Muscle of leg (tissue), 11 donors: ENCODE measurements around the gene SLC2A6. TPM values are rescaled to one million over a fixed set of nuclear protein-coding genes. Genes with fewer than 3 reads are reported as not detected.

Source experiments
- DNase-seq: peaks from one replicate; pipeline ENCODE4 v3.0.0; 2013
- H3K27ac ChIP-seq: one replicate; pipeline ENCODE4 v1.5.1; 2013; ENCODE audit warnings: mild to moderate bottlenecking, low read length, control low read depth
- H3K27me3 ChIP-seq: one replicate; pipeline ENCODE4 v1.6.1; 2013; ENCODE audit warnings: low read length; ENCODE audit not compliant: control insufficient read depth, insufficient read depth
- H3K36me3 ChIP-seq: one replicate; pipeline ENCODE4 v1.6.1; 2013; ENCODE audit warnings: low read length; ENCODE audit not compliant: control insufficient read depth, insufficient read depth
- H3K4me1 ChIP-seq: one replicate; pipeline ENCODE4 v1.6.1; 2013; ENCODE audit warnings: low read length; ENCODE audit not compliant: control insufficient read depth, insufficient read depth
- H3K4me3 ChIP-seq: one replicate; pipeline ENCODE4 v1.5.1; 2013; ENCODE audit warnings: low read length, control low read depth
- H3K9me3 ChIP-seq: replicated peaks from 2 replicates; pipeline ENCODE4 v1.6.1; 2013; ENCODE audit warnings: low read depth, low read length; ENCODE audit not compliant: control insufficient read depth
- WGBS: methylation state at CpG from one replicate; pipeline ENCODE4 v1.1.5; 2013; ENCODE audit warnings: missing lambda C conversion rate; ENCODE audit not compliant: insufficient coverage; 5-methylcytosine and 5-hydroxymethylcytosine counted together
- polyA plus RNA-seq, 8 donors: library from polyadenylated mRNA; unstranded; fragments of 120-200 nt; gene quantifications; one replicate each; pipeline versions ENCODE4 v1.2.1 to v1.2.3, GENCODE V29; 2013; ENCODE audit warnings: inconsistent platforms in 1 of 8, low replicate concordance in 1 of 8; ENCODE audit not compliant: insufficient read length in 8 of 8, insufficient read depth in 1 of 8
- total RNA-seq: library from RNA; stranded (reverse); fragments of 120-200 nt; gene quantifications from one replicate; pipeline ENCODE4 v1.2.4, GENCODE V29; 2013

SLC2A6 gene
- total and polyA plus RNA-seq, 9 donors: 0.44 to 2.1 (median 1.4) TPM

GRCh38 chr9:133515615-133516255, 36.8 kb upstream of the SLC2A6 start:
- H3K4me3 ChIP-seq: no peak overlapping the region
- H3K27me3 ChIP-seq: no peaks in the 10 kb centered on the region
- 81% methylated on average over 10 of the region's 17 CpGs for WGBS
- no peaks in the 10 kb centered on the region for H3K9me3 ChIP-seq
- H3K4me1 ChIP-seq: peaks cover 40% of the 10 kb centered on the region
- H3K36me3 ChIP-seq: peaks cover 2% of the 10 kb centered on the region
- H3K27ac ChIP-seq: no peak overlapping the region
- DNase-seq: no peak

GRCh38 chr9:133515240-133515610, 36.3 kb upstream of the SLC2A6 start:
- H3K27ac ChIP-seq: no peak overlapping the region
- peaks cover 2% of the 10 kb centered on the region for H3K36me3 ChIP-seq
- no peak overlapping the region for H3K4me3 ChIP-seq
- peaks cover 2% of the 10 kb centered on the region for H3K27me3 ChIP-seq
- WGBS: 94% methylated on average over 10 of the region's 10 CpGs
- H3K9me3 ChIP-seq: no peaks in the 10 kb centered on the region
- no peak for DNase-seq
- peaks cover 43% of the 10 kb centered on the region for H3K4me1 ChIP-seq

GRCh38 chr9:133514460-133515239, 35.8 kb upstream of the SLC2A6 start:
- peaks cover 2% of the 10 kb centered on the region for H3K36me3 ChIP-seq
- H3K27me3 ChIP-seq: peaks cover 2% of the 10 kb centered on the region
- peak; percentile 78 for DNase-seq
- no peak overlapping the region for H3K4me3 ChIP-seq
- no peak overlapping the region for H3K27ac ChIP-seq
- no peaks in the 10 kb centered on the region for H3K9me3 ChIP-seq
- whole genome bisulfite sequencing: 43% methylated on average over 9 of the region's 14 CpGs
- H3K4me1 ChIP-seq: peaks cover 49% of the 10 kb centered on the region

DNA sequence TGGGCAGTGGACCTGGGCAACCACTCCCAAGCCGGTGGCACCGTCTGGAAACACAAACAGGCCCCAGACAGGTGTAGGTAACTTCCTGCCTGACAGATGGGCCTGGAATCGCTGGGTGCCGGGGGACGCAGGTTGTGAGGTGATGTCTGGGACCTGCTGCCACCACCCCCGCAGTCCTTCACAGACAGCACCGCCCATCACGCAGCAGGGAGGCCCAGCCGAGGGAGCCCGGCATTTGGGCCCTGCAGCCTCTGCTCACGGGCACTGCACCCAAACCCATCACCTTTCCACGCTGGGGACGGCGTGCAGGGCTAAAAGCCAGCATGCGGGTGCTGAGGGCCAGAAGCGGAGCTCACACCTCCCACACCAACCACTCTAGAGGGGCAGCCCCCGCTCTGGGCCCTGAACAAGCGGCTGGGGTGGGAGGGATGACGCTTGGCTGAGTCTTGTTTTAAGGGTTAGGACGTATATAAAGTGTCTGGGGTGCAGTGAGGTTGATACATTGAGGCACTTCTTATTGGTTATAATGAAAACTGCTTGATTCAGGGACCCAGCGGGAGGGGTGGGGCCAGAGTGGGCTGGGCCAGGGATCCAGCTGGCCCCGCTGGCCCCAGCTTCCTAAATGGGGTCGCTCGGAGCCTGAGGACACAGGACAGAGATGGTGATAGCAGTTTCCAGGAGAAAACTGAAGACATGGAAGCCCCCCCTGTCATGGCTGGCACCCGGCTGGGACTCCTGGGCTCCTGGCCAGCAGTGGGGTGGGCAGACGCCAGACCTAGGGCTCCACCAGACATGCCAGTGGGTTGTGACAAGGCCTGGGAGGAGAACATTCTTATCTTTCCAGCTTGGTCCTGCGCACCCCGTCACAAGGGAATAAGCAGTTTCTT, 34.6 kb upstream of the SLC2A6 start:
- WGBS: 46% methylated on average over 13 of the region's 28 CpGs
- Histone ChIP-seq H3K9me3 (no peaks in the 10 kb centered on the region), H3K4me1 (peaks cover 58% of the 10 kb centered on the region), H3K4me3 (no peak overlapping the region), H3K36me3 (peaks cover 2% of the 10 kb centered on the region), H3K27ac (no peak overlapping the region), H3K27me3 (peaks cover 4% of the 10 kb centered on the region)
- no peak for DNase-seq

- H3K4me1 ChIP-seq: peaks cover 58% of the 10 kb centered on the region
- no peaks in the 10 kb centered on the region for H3K9me3 ChIP-seq
- H3K27ac ChIP-seq: no peak overlapping the region
- H3K27me3 ChIP-seq: peaks cover 4% of the 10 kb centered on the region
- H3K36me3 ChIP-seq: peaks cover 2% of the 10 kb centered on the region
- DNase-seq: no peak
- 87% methylated on average over 15 of the region's 19 CpGs for WGBS
- H3K4me3 ChIP-seq: no peak overlapping the region
These were observed 33.6 kb upstream of the SLC2A6 start for GRCh38 chr9:133512253-133513213.

GRCh38 chr9:133511607-133512006, 32.7 kb upstream of the SLC2A6 start:
- no peak overlapping the region for H3K27ac ChIP-seq
- H3K36me3 ChIP-seq: peaks cover 2% of the 10 kb centered on the region
- H3K4me1 ChIP-seq: peaks cover 64% of the 10 kb centered on the region
- H3K4me3 ChIP-seq: no peak overlapping the region
- H3K9me3 ChIP-seq: no peaks in the 10 kb centered on the region
- 79% methylated on average over 9 of the region's 10 CpGs for WGBS
- DNase-seq: no peak
- H3K27me3 ChIP-seq: peaks cover 4% of the 10 kb centered on the region

DNA sequence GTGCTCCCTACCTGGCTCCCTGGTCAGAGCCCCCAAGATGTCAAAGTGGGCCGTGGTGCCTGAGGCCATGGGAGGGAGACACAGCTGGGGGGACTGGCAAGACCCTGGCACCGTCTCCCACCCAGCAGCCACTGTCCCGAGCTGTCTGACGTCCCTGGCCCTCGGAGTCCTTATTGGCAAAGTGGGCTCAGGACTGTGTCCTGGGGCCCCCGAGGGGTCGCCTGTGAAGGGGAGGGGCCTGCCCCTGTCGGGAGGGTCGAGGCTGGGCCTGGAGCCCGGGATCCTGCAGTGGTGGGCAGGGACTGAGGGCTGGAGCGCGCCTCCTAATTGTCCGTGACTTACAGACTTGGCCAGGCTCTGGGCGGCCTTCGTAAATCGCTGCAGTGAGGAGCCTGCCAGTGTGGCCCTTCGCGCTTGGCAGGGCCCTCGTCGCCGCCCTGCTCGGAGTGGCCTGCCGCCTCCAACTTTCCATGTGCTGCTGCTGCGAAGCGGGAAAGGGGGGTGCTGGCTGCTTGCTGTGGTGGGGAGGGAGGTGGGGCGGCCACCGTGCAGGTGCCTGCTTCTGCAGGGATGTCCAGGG, 32.1 kb upstream of the SLC2A6 start:
- H3K36me3 ChIP-seq: peaks cover 2% of the 10 kb centered on the region
- peaks cover 4% of the 10 kb centered on the region for H3K27me3 ChIP-seq
- H3K4me3 ChIP-seq: no peak overlapping the region
- 55% methylated on average over 25 of the region's 27 CpGs for WGBS
- DNase-seq: no peak
- no peaks in the 10 kb centered on the region for H3K9me3 ChIP-seq
- no peak overlapping the region for H3K27ac ChIP-seq
- H3K4me1 ChIP-seq: peaks cover 67% of the 10 kb centered on the region

GRCh38 chr9:133509179-133510083, 30.5 kb upstream of the SLC2A6 start:
- peaks cover 4% of the 10 kb centered on the region for H3K27me3 ChIP-seq
- H3K9me3 ChIP-seq: no peaks in the 10 kb centered on the region
- 8% methylated on average over 20 of the region's 26 CpGs for WGBS
- no peak overlapping the region for H3K27ac ChIP-seq
- peak; percentile 69 for DNase-seq
- H3K4me3 ChIP-seq: no peak overlapping the region
- peaks cover 61% of the 10 kb centered on the region for H3K4me1 ChIP-seq
- H3K36me3 ChIP-seq: no peaks in the 10 kb centered on the region
